HepG2 (cell line): Measurements from ENCODE around the gene PRRT2. TPM values are rescaled to one million over a fixed set of nuclear protein-coding genes. Genes with fewer than 3 reads are reported as not detected.

Experiments used
- ARID3A ChIP-seq: IDR thresholded peaks from 2 replicates; pipeline ENCODE4 v1.6.1; 2012; ENCODE audit warnings: low read depth, low read length, improper control_type of control experiment
- CHD2 ChIP-seq: IDR thresholded peaks from 2 replicates; pipeline ENCODE4 v1.6.1; 2011; ENCODE audit warnings: low read depth, low read length, improper control_type of control experiment
- CREM ChIP-seq, 2 experiments: sonication (generic) in 1 of 2; formaldehyde crosslinking in 1 of 2; IDR thresholded peaks; 2 replicates each; pipeline versions ENCODE4 v1.4.0 to v1.6.1; 2016 to 2020; ENCODE audit warnings: antibody characterized with exemption in 1 of 2, mild to moderate bottlenecking in 1 of 2, missing genetic modification reagents in 1 of 2
- FOXC1 ChIP-seq: sonication (generic); formaldehyde crosslinking; IDR thresholded peaks from 2 replicates; pipeline ENCODE4 v1.8.0; 2022; ENCODE audit warnings: mild to moderate bottlenecking, missing genetic modification reagents, borderline replicate concordance
- FOXP1 ChIP-seq, 2 experiments: fragments of 450-650 bp in 1 of 2; IDR thresholded peaks; 2 replicates each; pipeline ENCODE4 v1.6.1; 2017 to 2018; ENCODE audit warnings: antibody characterized with exemption in 1 of 2
- GABPA ChIP-seq, 2 experiments: IDR thresholded peaks; 2 replicates each; pipeline ENCODE4 v1.6.1; 2011 to 2016; ENCODE audit warnings: low read depth in 2 of 2, low read length in 1 of 2, missing biosample characterization in 1 of 2, missing genetic modification characterization in 1 of 2
- GATA4 ChIP-seq: sonication (generic); IDR thresholded peaks from 2 replicates; pipeline ENCODE4 v1.6.1; 2016; ENCODE audit warnings: antibody characterized with exemption, low read depth, borderline replicate concordance
- HMG20A ChIP-seq: IDR thresholded peaks from 2 replicates; pipeline ENCODE4 v1.6.1; 2016; ENCODE audit warnings: borderline replicate concordance
- HOXD1 ChIP-seq: sonication (generic); formaldehyde crosslinking; IDR thresholded peaks from 2 replicates; pipeline ENCODE4 v1.5.0; 2020; ENCODE audit warnings: missing genetic modification reagents
- MXD4 ChIP-seq: IDR thresholded peaks from 2 replicates; pipeline ENCODE4 v1.6.1; 2016; ENCODE audit warnings: mild to moderate bottlenecking, missing biosample characterization, missing genetic modification reagents
- PRPF4 ChIP-seq: fragments of 200-400 bp; formaldehyde crosslinking; IDR thresholded peaks from 2 replicates; pipeline ENCODE4 v1.6.1; 2016; ENCODE audit warnings: low read length, low read depth; ENCODE audit not compliant: poor library complexity, severe bottlenecking
- RORA ChIP-seq: sonication (generic); formaldehyde crosslinking; IDR thresholded peaks from 2 replicates; pipeline ENCODE4 v1.5.0; 2020; ENCODE audit warnings: mild to moderate bottlenecking, missing genetic modification reagents, moderate library complexity
- YY1 ChIP-seq: IDR thresholded peaks from 2 replicates; pipeline ENCODE4 v1.6.1; 2011; ENCODE audit warnings: low read length, low read depth, moderate library complexity, mild to moderate bottlenecking; ENCODE audit not compliant: insufficient read depth, insufficient replicate concordance
- ZNF451 ChIP-seq: sonication (generic); formaldehyde crosslinking; IDR thresholded peaks from 2 replicates; pipeline ENCODE4 v1.5.0; 2020; ENCODE audit warnings: mild to moderate bottlenecking, missing genetic modification reagents
- ZNF710 ChIP-seq: sonication (generic); formaldehyde crosslinking; IDR thresholded peaks from 2 replicates; pipeline ENCODE4 v1.5.0; 2020; ENCODE audit warnings: mild to moderate bottlenecking, missing genetic modification reagents, borderline replicate concordance
- ZNF724P ChIP-seq: sonication (generic); formaldehyde crosslinking; IDR thresholded peaks from 2 replicates; pipeline ENCODE4 v1.8.0; 2022; ENCODE audit warnings: missing genetic modification reagents, borderline replicate concordance
- ZNF761 ChIP-seq: sonication (generic); formaldehyde crosslinking; conservative IDR thresholded peaks from 2 replicates; pipeline ENCODE4 v1.4.0; 2020; ENCODE audit warnings: mild to moderate bottlenecking, missing genetic modification reagents
- ZSCAN12 ChIP-seq: sonication (generic); formaldehyde crosslinking; IDR thresholded peaks from 2 replicates; pipeline ENCODE4 v1.9.0; 2021; ENCODE audit warnings: mild to moderate bottlenecking, missing genetic modification reagents
- polyA plus RNA-seq, 8 experiments: library from polyadenylated mRNA; depleted of rRNA in 3 of 8; stranded (reverse) in 7 of 8; unstranded in 1 of 8; fragments of >200 nt; fragmentation: Illumina TruSeq in 4 of 8; extraction: Trizol in 4 of 8; gene quantifications; 2 replicates each; pipeline versions ENCODE4 v1.2.1 to v1.2.3, GENCODE V29; 2011 to 2016; ENCODE audit warnings: low read depth in 4 of 8, missing spikeins in 1 of 8, mixed read lengths in 1 of 8; ENCODE audit not compliant: insufficient read depth in 1 of 8
- total RNA-seq, 5 experiments: library from RNA; depleted of rRNA; stranded (reverse); fragments of >200 nt; fragmentation: Illumina TruSeq; extraction: Trizol; gene quantifications; 2 replicates each; pipeline ENCODE4 v1.2.3, GENCODE V29; 2016; ENCODE audit warnings: low read depth in 1 of 5
- TF ChIP-seq, protein P1 (sequence below): sonication (generic); formaldehyde crosslinking; IDR thresholded peaks from 2 replicates; pipeline ENCODE4 v1.8.0; 2023; ENCODE audit warnings: mild to moderate bottlenecking, missing genetic modification reagents
- TF ChIP-seq, protein P2 (sequence below): sonication (generic); formaldehyde crosslinking; IDR thresholded peaks from 2 replicates; pipeline ENCODE4 v1.4.0; 2020; ENCODE audit warnings: missing genetic modification reagents

Gene PRRT2
- total and polyA plus RNA-seq, 2 of the 13 experiments (the other 11 are each of a cell fraction or from before 2014, with no cell fraction given) = 0.51 to 1.1 TPM

- TF ChIP-seq CHD2 (no peak), HOXD1 (CRISPR knock-in tag) (no peak), FOXC1 (CRISPR knock-in tag) (0 out of 2 replicates have a peak, but pooled peaks have one; percentile 47), RORA (CRISPR knock-in tag) (no peak), PRPF4 (no peak), ZNF451 (no peak), HMG20A (CRISPR knock-in tag) (no peak), FOXP1 (IDR thresholded peaks at IDR 0.05) (no peak), FOXP1 (CRISPR knock-in tag; IDR thresholded peaks at IDR 0.05) (0 out of 2 replicates have a peak, but pooled peaks have one; percentile 6), CREM (IDR thresholded peaks at IDR 0.05) (peak; percentile 40; the same call in 1 of the 2 replicates), CREM (CRISPR knock-in tag; IDR thresholded peaks at IDR 0.05) (no peak), ZNF724P (CRISPR knock-in tag) (no peak; the same call in 1 of the 2 replicates), GABPA (IDR thresholded peaks at IDR 0.05; ENCODE audit: low read depth, low read length) (no peak), GABPA (CRISPR knock-in tag; IDR thresholded peaks at IDR 0.05; ENCODE audit: low read depth) (peak; percentile 23; the same call in 1 of the 2 replicates), ARID3A (no peak), GATA4 (0 out of 2 replicates have a peak, but pooled peaks have one; percentile 56), MXD4 (CRISPR knock-in tag) (peak; percentile 83; the same call in 1 of the 2 replicates), ZNF710 (no peak), ZNF761 (CRISPR knock-in tag) (no peak), ZSCAN12 (no peak), YY1 (peak; percentile 78)
- TF ChIP-seq, protein P1, sequence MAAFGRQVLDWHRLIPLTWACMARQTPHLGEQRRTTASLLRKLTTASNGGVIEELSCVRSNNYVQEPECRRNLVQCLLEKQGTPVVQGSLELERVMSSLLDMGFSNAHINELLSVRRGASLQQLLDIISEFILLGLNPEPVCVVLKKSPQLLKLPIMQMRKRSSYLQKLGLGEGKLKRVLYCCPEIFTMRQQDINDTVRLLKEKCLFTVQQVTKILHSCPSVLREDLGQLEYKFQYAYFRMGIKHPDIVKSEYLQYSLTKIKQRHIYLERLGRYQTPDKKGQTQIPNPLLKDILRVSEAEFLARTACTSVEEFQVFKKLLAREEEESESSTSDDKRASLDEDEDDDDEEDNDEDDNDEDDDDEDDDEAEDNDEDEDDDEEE (CRISPR knock-in tag) = 0 out of 2 replicates have a peak, but pooled peaks have one; percentile 24
- TF ChIP-seq, protein P2, sequence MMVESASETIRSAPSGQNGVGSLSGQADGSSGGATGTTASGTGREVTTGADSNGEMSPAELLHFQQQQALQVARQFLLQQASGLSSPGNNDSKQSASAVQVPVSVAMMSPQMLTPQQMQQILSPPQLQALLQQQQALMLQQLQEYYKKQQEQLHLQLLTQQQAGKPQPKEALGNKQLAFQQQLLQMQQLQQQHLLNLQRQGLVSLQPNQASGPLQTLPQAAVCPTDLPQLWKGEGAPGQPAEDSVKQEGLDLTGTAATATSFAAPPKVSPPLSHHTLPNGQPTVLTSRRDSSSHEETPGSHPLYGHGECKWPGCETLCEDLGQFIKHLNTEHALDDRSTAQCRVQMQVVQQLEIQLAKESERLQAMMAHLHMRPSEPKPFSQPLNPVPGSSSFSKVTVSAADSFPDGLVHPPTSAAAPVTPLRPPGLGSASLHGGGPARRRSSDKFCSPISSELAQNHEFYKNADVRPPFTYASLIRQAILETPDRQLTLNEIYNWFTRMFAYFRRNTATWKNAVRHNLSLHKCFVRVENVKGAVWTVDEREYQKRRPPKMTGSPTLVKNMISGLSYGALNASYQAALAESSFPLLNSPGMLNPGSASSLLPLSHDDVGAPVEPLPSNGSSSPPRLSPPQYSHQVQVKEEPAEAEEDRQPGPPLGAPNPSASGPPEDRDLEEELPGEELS (CRISPR knock-in tag) = peak; percentile 65
Observed at GRCh38 chr16:29811170-29811895, 660 bp upstream of the PRRT2 start (continued).
